Measurements from ENCODE around the gene CEP95. TPM values are rescaled to one million over a fixed set of nuclear protein-coding genes. Genes with fewer than 3 reads are reported as not detected.

CEP95 gene
- total RNA-seq, 4 donors from 2014 or later, result 62.6 to 91.3 (median 75.8) TPM

- Histone ChIP-seq H3K36me3 (peaks cover 67 to 69% of the 10 kb centered on the region in 2 donors), H3K27me3 (no peaks in the 10 kb centered on the region), H3K4me1 (peaks cover 21 to 61% of the 10 kb centered on the region in 2 donors), H3K9me3 (no peaks in the 10 kb centered on the region), H3K4me3 (replicated peaks in 1 of 3) (no peak overlapping the region), H3K27ac (no peak overlapping the region)
- WGBS, 2 donors, result 90 to 94% methylated on average over 6 of the region's 6 CpGs
- TF ChIP-seq, protein P1, sequence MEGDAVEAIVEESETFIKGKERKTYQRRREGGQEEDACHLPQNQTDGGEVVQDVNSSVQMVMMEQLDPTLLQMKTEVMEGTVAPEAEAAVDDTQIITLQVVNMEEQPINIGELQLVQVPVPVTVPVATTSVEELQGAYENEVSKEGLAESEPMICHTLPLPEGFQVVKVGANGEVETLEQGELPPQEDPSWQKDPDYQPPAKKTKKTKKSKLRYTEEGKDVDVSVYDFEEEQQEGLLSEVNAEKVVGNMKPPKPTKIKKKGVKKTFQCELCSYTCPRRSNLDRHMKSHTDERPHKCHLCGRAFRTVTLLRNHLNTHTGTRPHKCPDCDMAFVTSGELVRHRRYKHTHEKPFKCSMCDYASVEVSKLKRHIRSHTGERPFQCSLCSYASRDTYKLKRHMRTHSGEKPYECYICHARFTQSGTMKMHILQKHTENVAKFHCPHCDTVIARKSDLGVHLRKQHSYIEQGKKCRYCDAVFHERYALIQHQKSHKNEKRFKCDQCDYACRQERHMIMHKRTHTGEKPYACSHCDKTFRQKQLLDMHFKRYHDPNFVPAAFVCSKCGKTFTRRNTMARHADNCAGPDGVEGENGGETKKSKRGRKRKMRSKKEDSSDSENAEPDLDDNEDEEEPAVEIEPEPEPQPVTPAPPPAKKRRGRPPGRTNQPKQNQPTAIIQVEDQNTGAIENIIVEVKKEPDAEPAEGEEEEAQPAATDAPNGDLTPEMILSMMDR (IDR thresholded peaks at IDR 0.05), result no peak
- TF ChIP-seq POLR2A (IDR thresholded peaks at IDR 0.05), result no peak
- intact Hi-C loops (cut with DNase I), result loop anchor here (5.0 to 10.0 kb wide), 2 partner anchors 147 to 195 kb away; no protein-coding TSS in a partner anchor
- no peak for DNase-seq
Measured at GRCh38 chr17:64499805-64500486, 6.8 kb upstream of the CEP95 start.

DNA sequence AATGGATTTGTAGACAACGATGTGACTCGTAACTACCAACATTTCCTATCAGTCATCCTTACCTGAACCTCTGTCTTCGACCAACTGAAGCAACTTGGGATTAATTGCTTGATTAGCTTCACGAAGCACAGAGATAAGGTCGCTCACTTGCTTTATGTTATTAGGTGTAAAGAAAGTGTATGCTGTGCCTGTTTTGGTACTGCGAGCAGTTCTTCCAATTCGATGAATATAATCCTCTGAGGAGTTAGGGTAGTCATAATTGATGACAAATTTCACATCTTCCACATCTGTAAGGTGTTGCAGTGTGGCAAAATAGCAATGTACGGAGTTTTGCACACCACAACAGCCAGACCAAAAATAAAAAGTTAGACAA is 6.3 kb upstream of the CEP95 start:
- intact Hi-C loops (cut with DNase I), result loop anchor here (5.0 kb wide), 1 partner anchor 147 kb away; no protein-coding TSS in a partner anchor
- no peaks in the 10 kb centered on the region for H3K27me3 ChIP-seq
- H3K36me3 ChIP-seq, result peaks cover 67 to 69% of the 10 kb centered on the region in 2 donors
- TF ChIP-seq POLR2A (IDR thresholded peaks at IDR 0.05), result no peak
- TF ChIP-seq, protein P1 (IDR thresholded peaks at IDR 0.05), result no peak
- no peak for DNase-seq
- H3K4me3 ChIP-seq (replicated peaks in 1 of 3), result no peak overlapping the region
- no peaks in the 10 kb centered on the region for H3K9me3 ChIP-seq
- WGBS, 2 donors, result 90 to 95% methylated on average over 8 of the region's 8 CpGs
- no peak overlapping the region for H3K27ac ChIP-seq
- peaks cover 20 to 56% of the 10 kb centered on the region in 2 donors for H3K4me1 ChIP-seq

DNA sequence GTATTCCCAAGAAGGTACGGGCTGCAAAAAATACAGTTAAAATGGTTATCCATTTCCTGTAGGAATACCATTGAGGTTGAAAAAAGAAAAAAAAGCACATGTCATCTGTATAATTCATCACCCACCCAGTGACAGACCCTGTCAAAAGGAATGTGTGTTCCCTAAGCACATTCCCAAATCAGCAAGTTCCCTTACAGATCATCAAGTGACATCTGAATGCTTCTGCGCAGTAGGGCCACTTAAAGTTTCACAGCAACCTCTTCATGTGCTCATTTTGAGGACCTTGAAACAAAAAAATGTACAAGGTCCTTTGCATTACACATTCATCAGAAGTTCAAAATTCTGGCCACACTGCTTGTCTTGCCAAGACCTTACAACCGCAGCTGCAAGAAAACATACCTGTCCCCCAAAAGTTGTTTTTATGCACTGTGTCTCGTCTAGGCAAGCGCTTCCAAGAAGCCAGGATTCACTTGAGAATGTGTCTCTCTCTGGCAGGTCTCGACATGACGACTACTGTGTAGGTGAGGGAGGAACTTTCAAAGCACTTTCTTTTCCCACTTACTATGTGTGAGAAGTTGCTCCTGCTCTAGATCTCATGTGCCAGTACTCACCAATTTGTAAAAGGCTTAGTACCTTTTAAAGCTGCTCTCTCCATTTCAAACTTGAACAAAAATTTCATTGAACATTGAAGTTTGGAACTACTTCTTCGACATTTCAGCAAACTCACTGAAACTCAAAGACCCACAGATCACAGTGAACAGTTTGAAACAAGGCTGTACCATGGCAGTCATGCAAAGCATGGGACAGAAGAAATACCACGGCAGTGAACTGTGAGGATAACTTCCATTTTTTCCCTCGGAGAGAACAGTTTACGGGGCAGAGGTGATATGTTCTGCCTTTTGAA is 5.7 kb upstream of the CEP95 start:
- DNase-seq, result no peak
- Histone ChIP-seq H3K4me1 (peaks cover 13 to 50% of the 10 kb centered on the region in 2 donors), H3K27ac (no peak overlapping the region), H3K27me3 (no peaks in the 10 kb centered on the region), H3K4me3 (replicated peaks in 1 of 3) (no peak overlapping the region), H3K9me3 (no peaks in the 10 kb centered on the region), H3K36me3 (peaks cover 67 to 69% of the 10 kb centered on the region in 2 donors)
- intact Hi-C loops (cut with DNase I), result loop anchor here (5.0 kb wide), 1 partner anchor 146 kb away; no protein-coding TSS in a partner anchor
- no peak for TF ChIP-seq POLR2A (IDR thresholded peaks at IDR 0.05)
- TF ChIP-seq, protein P1 (IDR thresholded peaks at IDR 0.05), result no peak
- 85 to 89% methylated on average over 11 of the region's 11 CpGs for WGBS, 2 donors

- no peak overlapping the region for H3K27ac ChIP-seq
- no peak for DNase-seq
- peaks cover 11 to 49% of the 10 kb centered on the region in 2 donors for H3K4me1 ChIP-seq
- intact Hi-C loops (cut with DNase I), result loop anchor here (5.0 kb wide), 1 partner anchor 145 kb away; no protein-coding TSS in a partner anchor
- peaks cover 67 to 69% of the 10 kb centered on the region in 2 donors for H3K36me3 ChIP-seq
- H3K4me3 ChIP-seq (replicated peaks in 1 of 3), result no peak overlapping the region
- TF ChIP-seq, protein P1 (IDR thresholded peaks at IDR 0.05), result no peak
- TF ChIP-seq POLR2A (IDR thresholded peaks at IDR 0.05), result no peak
- WGBS, 2 donors, result 86 to 90% methylated on average over 3 of the region's 3 CpGs
- no peaks in the 10 kb centered on the region for H3K27me3 ChIP-seq
- no peaks in the 10 kb centered on the region for H3K9me3 ChIP-seq
Measured at GRCh38 chr17:64502021-64502420, 4.8 kb upstream of the CEP95 start.

All from thyroid gland (tissue), 4 donors.